Pancreas (tissue), 10 donors: ENCODE results near the gene SH2B2. TPM values are rescaled to one million over a fixed set of nuclear protein-coding genes. Genes with fewer than 3 reads are reported as not detected.

Experiments used
- ATAC-seq, 4 donors: fragments of 200-7000 bp; cut with Tn5 transposase; one replicate each; pipeline versions ENCODE4 v1.8.0 to v1.9.1; 2020; ENCODE audit warnings: mild to moderate bottlenecking in 4 of 4, moderate library complexity in 4 of 4
- DNase-seq, 6 donors: peaks; one replicate each; pipeline ENCODE4 v3.0.0-alpha.2; 2020
- FAIRE-seq: peaks from 2 replicates; lab custom pipeline; 2012; peaks lifted over from hg19 to GRCh38; lab: Jason Lieb, UNC
- H3K27ac ChIP-seq, 4 donors: fragments of 200-600 bp; sonication (generic); 1 replicate in 3 of 4; 2 replicates in 1 of 4; pipeline versions ENCODE4 v1.5.0 to v1.8.0; 2020
- H3K27me3 ChIP-seq, 4 donors: fragments of 200-600 bp; one replicate each; pipeline ENCODE4 v1.8.0; 2021
- H3K36me3 ChIP-seq, 3 donors: fragments of 200-600 bp; sonication (generic) in 1 of 3; one replicate each; pipeline versions ENCODE4 v1.5.0 to v1.8.0; 2020 to 2021
- H3K4me1 ChIP-seq, 3 donors: fragments of 200-600 bp; one replicate each; pipeline ENCODE4 v1.8.0; 2021
- H3K4me3 ChIP-seq, 4 donors: fragments of 200-600 bp; sonication (generic) in 2 of 4; one replicate each; pipeline versions ENCODE4 v1.5.0 to v1.8.0; 2020 to 2021
- H3K9me3 ChIP-seq, 4 donors: fragments of 200-600 bp; one replicate each; pipeline ENCODE4 v1.8.0; 2021
- CTCF ChIP-seq, 4 donors: fragments of 200-600 bp; sonication (generic) in 3 of 4; IDR thresholded peaks; one replicate each; pipeline versions ENCODE4 v1.5.0 to v1.8.0; 2021; ENCODE audit warnings: antibody characterized with exemption in 4 of 4
- WGBS, 2 donors: extraction: QIAGEN DNeasy Blood & Tissue Kit; methylation state at CpG; one replicate each; pipeline ENCODE4 v1.1.7; 2013; 5-methylcytosine and 5-hydroxymethylcytosine counted together
- intact Hi-C, 3 donors: fragments of 100-400 bp; cut with DNase I; formaldehyde crosslinking; loops; one replicate each; pipeline versions ENCODE4 v1.11.1 to v1.14.2; 2022
- polyA plus RNA-seq, 2 donors: library from polyadenylated mRNA; stranded (reverse); fragments of 200-250 nt; gene quantifications; one replicate each; pipeline ENCODE4 v1.2.3, GENCODE V29; 2013
- total RNA-seq, 6 donors: library from RNA; stranded (reverse); fragmentation: NEBNext Ultra II Directional in 4 of 6; extraction: Animal tissue kit (Norgen Biotek cat#: 25700) in 4 of 6; gene quantifications; one replicate each; pipeline versions ENCODE4 v1.2.1 to v1.2.4, GENCODE V29; 2021 to 2023
- donor health status: healthy with polysubstance abuse.
- donor health status: DM: no; HTN: no; CAD: no; lungs with moderate emphysema.
- donor health status: DM: no; HTN: no; CAD: no.
- donor health status: control.
- donor health status: control.
- donor health status: Bipolar disorder and iron deficiency.
- donor health status: DM: yes; HTN: yes; CAD: no.
- donor health status: DM: no; HTN: no; CAD: no.
- donor health status: DM: no; HTN: no; CAD: no.
- donor health status: DM: yes; HTN: yes; CAD: no.

Gene SH2B2
- total and polyA plus RNA-seq, 8 donors: 1.3 to 5.1 (median 2.1) TPM

GRCh38 chr7:102318482-102318971 lies 31.9 kb downstream of the SH2B2 start:
- FAIRE-seq: no peak
- ATAC-seq: peak in 3 of 4 donors; percentile 71 to 83 (median 77)
- H3K27ac ChIP-seq: no peak overlapping the region

GRCh38 chr7:102319671-102320070 lies 33.0 kb downstream of the SH2B2 start:
- Histone ChIP-seq H3K4me3 (no peak overlapping the region), H3K4me1 (no peaks in the 10 kb centered on the region), H3K27me3 (no peaks in the 10 kb centered on the region), H3K36me3 (no peaks in the 10 kb centered on the region), H3K27ac (no peak overlapping the region), H3K9me3 (no peaks in the 10 kb centered on the region)
- no peak for ATAC-seq
- intact Hi-C loops: no loop called here
- TF ChIP-seq CTCF (IDR thresholded peaks at IDR 0.05): no peak
- no peak for DNase-seq
- WGBS, 2 donors: 86 to 90% methylated on average over 3 of the region's 3 CpGs
- FAIRE-seq: no peak

More at GRCh38 chr7:102318482-102318971, 31.9 kb downstream of the SH2B2 start:
- Histone ChIP-seq H3K9me3 (no peaks in the 10 kb centered on the region), H3K36me3 (no peaks in the 10 kb centered on the region), H3K27me3 (no peaks in the 10 kb centered on the region), H3K4me1 (no peaks in the 10 kb centered on the region), H3K4me3 (no peak overlapping the region)
- intact Hi-C loops: no loop called here
- WGBS, 2 donors: 61 to 65% methylated on average over 7 of the region's 7 CpGs
- no peak for TF ChIP-seq CTCF (IDR thresholded peaks at IDR 0.05)
- DNase-seq: peak in 3 of 6 donors; percentile 19 to 47 (median 36)

GRCh38 chr7:102320181-102320580 lies 33.5 kb downstream of the SH2B2 start:
- no peak overlapping the region for H3K27ac ChIP-seq
- no peak for TF ChIP-seq CTCF (IDR thresholded peaks at IDR 0.05)
- 91 to 95% methylated on average over 14 of the region's 14 CpGs for WGBS, 2 donors
- no peaks in the 10 kb centered on the region for H3K36me3 ChIP-seq
- H3K4me1 ChIP-seq: no peaks in the 10 kb centered on the region
- ATAC-seq (no peak), DNase-seq (no peak), FAIRE-seq (no peak)
- H3K9me3 ChIP-seq: no peaks in the 10 kb centered on the region
- no peaks in the 10 kb centered on the region for H3K27me3 ChIP-seq
- intact Hi-C loops: no loop called here
- H3K4me3 ChIP-seq: no peak overlapping the region

GRCh38 chr7:102320601-102321350 lies 34.1 kb downstream of the SH2B2 start:
- TF ChIP-seq CTCF (IDR thresholded peaks at IDR 0.05): no peak
- Histone ChIP-seq H3K9me3 (no peaks in the 10 kb centered on the region), H3K27me3 (no peaks in the 10 kb centered on the region), H3K4me1 (no peaks in the 10 kb centered on the region), H3K27ac (no peak overlapping the region), H3K4me3 (no peak overlapping the region), H3K36me3 (no peaks in the 10 kb centered on the region)
- peak in 1 of 6 donors; percentile 53 for DNase-seq
- 75 to 87% methylated on average over 29 to 37 of the region's 37 CpGs for WGBS, 2 donors
- FAIRE-seq: no peak
- intact Hi-C loops: no loop called here
- no peak for ATAC-seq
